Fibroblast of lung (primary cell): ENCODE results near the gene WNT11. TPM values are rescaled to one million over a fixed set of nuclear protein-coding genes. Genes with fewer than 3 reads are reported as not detected.

Experiments used
- DNase-seq, 2 donors: peaks; one replicate each; pipeline versions ENCODE4 v3.0.0 to v3.0.0-alpha.2; 2010; ENCODE audit warnings: low read depth in 2 of 2
- H2AFZ ChIP-seq: 2 replicates; pipeline ENCODE4 v1.5.1; 2012; ENCODE audit warnings: low read length, control low read depth, inconsistent platforms
- H3K27ac ChIP-seq: 2 replicates; pipeline ENCODE4 v1.5.1; 2011; ENCODE audit warnings: low read length, control low read depth; ENCODE audit not compliant: insufficient read depth
- H3K27me3 ChIP-seq: 2 replicates; pipeline ENCODE4 v1.5.1; 2011; ENCODE audit warnings: mild to moderate bottlenecking, low read length; ENCODE audit not compliant: control insufficient read depth, insufficient read depth
- H3K36me3 ChIP-seq: 2 replicates; pipeline ENCODE4 v1.5.1; 2011; ENCODE audit warnings: low read length; ENCODE audit not compliant: control insufficient read depth, insufficient read depth
- H3K4me1 ChIP-seq: 2 replicates; pipeline ENCODE4 v1.5.1; 2011; ENCODE audit warnings: low read length; ENCODE audit not compliant: control insufficient read depth, insufficient read depth; ENCODE audit errors: extremely low read depth
- H3K4me2 ChIP-seq: 2 replicates; pipeline ENCODE4 v1.5.1; 2011; ENCODE audit warnings: low read length, control low read depth; ENCODE audit not compliant: insufficient read depth; ENCODE audit errors: extremely low read depth
- H3K4me3 ChIP-seq, 4 experiments: fragments of 200-600 bp in 1 of 4; sonication (generic) in 1 of 4; replicated peaks in 1 of 4; 2 replicates each; pipeline ENCODE4 v1.5.1; 2011 to 2016; ENCODE audit warnings: low read length in 4 of 4, low read depth in 3 of 4, mild to moderate bottlenecking in 3 of 4, control low read depth in 2 of 4, inconsistent platforms in 1 of 4, mixed read lengths in 1 of 4; ENCODE audit not compliant: insufficient read depth in 1 of 4; ENCODE audit errors: control extremely low read depth in 1 of 4
- H3K79me2 ChIP-seq: 2 replicates; pipeline ENCODE4 v1.5.1; 2012; ENCODE audit warnings: mild to moderate bottlenecking, low read length, inconsistent platforms; ENCODE audit not compliant: control insufficient read depth, insufficient read depth
- H3K9ac ChIP-seq: 2 replicates; pipeline ENCODE4 v1.5.1; 2011; ENCODE audit warnings: mild to moderate bottlenecking, low read length, control low read depth; ENCODE audit not compliant: insufficient read depth
- H3K9me3 ChIP-seq: 2 replicates; pipeline ENCODE4 v1.5.1; 2012; ENCODE audit warnings: low read depth, low read length; ENCODE audit not compliant: control insufficient read depth, insufficient read depth
- H4K20me1 ChIP-seq: 2 replicates; pipeline ENCODE4 v1.5.1; 2011; ENCODE audit warnings: low read length; ENCODE audit not compliant: control insufficient read depth, insufficient read depth; ENCODE audit errors: extremely low read depth
- CTCF ChIP-seq, 2 donors: IDR thresholded peaks in 1 of 2; conservative IDR thresholded peaks in 1 of 2; 1 replicate in 1 of 2; 2 replicates in 1 of 2; pipeline ENCODE4 v1.5.1; 2011 to 2012; ENCODE audit warnings: low read length in 2 of 2, control low read depth in 1 of 2, inconsistent platforms in 1 of 2, low read depth in 1 of 2, mild to moderate bottlenecking in 1 of 2
- EZH2 ChIP-seq: IDR thresholded peaks from 2 replicates; pipeline ENCODE4 v1.5.1; 2012; ENCODE audit warnings: low read length, control low read depth, mild to moderate bottlenecking; ENCODE audit errors: missing control alignments
- polyA minus RNA-seq: library from RNA; depleted of rRNA, polyadenylated mRNA; stranded (reverse); fragments of >200 nt; gene quantifications from 2 replicates; pipeline ENCODE4 v1.2.3, GENCODE V29; 2011; ENCODE audit warnings: low replicate concordance
- polyA plus RNA-seq, 2 donors: library from polyadenylated mRNA; depleted of rRNA in 1 of 2; stranded (reverse) in 1 of 2; unstranded in 1 of 2; fragments of >200 nt; gene quantifications; 2 replicates each; pipeline ENCODE4 v1.2.1, GENCODE V29; 2011 to 2012; ENCODE audit warnings: missing spikeins in 1 of 2
- total RNA-seq: library from RNA; depleted of rRNA; stranded (reverse); fragments of >200 nt; gene quantifications from 2 replicates; pipeline ENCODE4 v1.2.1, GENCODE V29; 2014

The WNT11 gene
- total RNA-seq (0.33 and 0.51 TPM in 2 replicates), polyA plus RNA-seq (0.06 and 0.07 TPM in 2 replicates), polyA minus RNA-seq (not detected in 2 replicates)
- polyA plus RNA-seq (2012) = 0.13 and 0.18 TPM in 2 replicates

GRCh38 chr11:76206327-76207081, at the start of gene WNT11:
WNT11 (minus strand) TSS chr11:76206502; CDS start chr11:76206407, 95 bp downstream.
- Histone ChIP-seq H3K9me3 (no peaks in the 10 kb centered on the region), H3K9ac (no peak within 1 kb of the TSS), H2AFZ (peak within 1 kb of the TSS; percentile 64), H3K36me3 (no peaks in the 10 kb centered on the region), H4K20me1 (no peaks in the 10 kb centered on the region), H3K27me3 (peaks cover 46% of the 10 kb centered on the region), H3K4me3 (peak within 1 kb of the TSS; percentile 21 to 52 (median 38)), H3K4me2 (peak within 1 kb of the TSS; percentile 95), H3K79me2 (no peaks in the 10 kb centered on the region), H3K4me1 (peaks cover 8% of the 10 kb centered on the region), H3K27ac (no peak within 1 kb of the TSS)
- DNase-seq = peak; percentile 6 to 32
- TF ChIP-seq CTCF (conservative IDR thresholded peaks at IDR 0.05 in 1 of 2, IDR thresholded peaks at IDR 0.05 in 1 of 2; ENCODE audit: low read depth in 1 of 2, low read length in 2 of 2) = no peak
- TF ChIP-seq EZH2 = peak; percentile 90

GRCh38 chr11:76253416-76253815, 47.1 kb upstream of the WNT11 start:
- Histone ChIP-seq H3K79me2 (no peaks in the 10 kb centered on the region), H3K9ac (no peak overlapping the region), H3K4me2 (no peak overlapping the region), H3K4me1 (no peaks in the 10 kb centered on the region), H3K4me3 (no peak overlapping the region), H3K9me3 (no peaks in the 10 kb centered on the region), H3K27ac (no peak overlapping the region), H4K20me1 (no peaks in the 10 kb centered on the region), H3K27me3 (peaks cover 7% of the 10 kb centered on the region), H2AFZ (no peak overlapping the region), H3K36me3 (no peaks in the 10 kb centered on the region)
- DNase-seq = no peak
- TF ChIP-seq EZH2 = no peak
- TF ChIP-seq CTCF (conservative IDR thresholded peaks at IDR 0.05 in 1 of 2, IDR thresholded peaks at IDR 0.05 in 1 of 2; ENCODE audit: low read depth in 1 of 2, low read length in 2 of 2) = no peak

DNA sequence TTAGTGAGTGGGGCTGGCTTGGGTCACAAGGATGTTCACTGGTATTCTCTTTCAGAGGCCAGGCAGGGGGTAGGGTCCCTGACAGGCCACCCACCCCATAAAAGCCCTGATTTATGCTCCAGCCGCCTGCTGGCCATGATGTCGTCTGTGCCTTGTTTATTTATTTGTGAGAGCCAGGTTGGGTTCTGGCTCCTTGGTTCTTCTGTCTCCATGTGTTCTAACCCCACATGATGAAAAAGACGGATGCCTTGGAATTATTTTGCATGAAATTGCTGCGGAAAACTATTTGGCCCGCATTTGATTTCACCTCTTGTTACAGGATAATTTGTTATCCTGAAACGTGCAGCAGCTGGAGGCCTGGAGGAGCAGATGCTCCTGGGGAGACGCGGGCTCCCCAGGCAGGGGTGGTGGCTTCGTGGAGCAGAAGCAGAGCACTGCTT, 46.3 kb upstream of the WNT11 start:
- Histone ChIP-seq H3K4me1 (no peaks in the 10 kb centered on the region), H3K36me3 (no peaks in the 10 kb centered on the region), H3K79me2 (no peaks in the 10 kb centered on the region), H3K9ac (no peak overlapping the region), H3K27ac (no peak overlapping the region), H4K20me1 (no peaks in the 10 kb centered on the region), H3K27me3 (peaks cover 7% of the 10 kb centered on the region), H2AFZ (no peak overlapping the region), H3K4me2 (no peak overlapping the region), H3K4me3 (no peak overlapping the region), H3K9me3 (no peaks in the 10 kb centered on the region)
- TF ChIP-seq EZH2 (no peak), CTCF (conservative IDR thresholded peaks at IDR 0.05 in 1 of 2, IDR thresholded peaks at IDR 0.05 in 1 of 2; ENCODE audit: low read depth in 1 of 2, low read length in 2 of 2) (no peak)
- no peak for DNase-seq
